ENCODE data around the gene DEPP1.

Gene DEPP1

GRCh38 chr10:44997105-44997748, 18.6 kb upstream of the DEPP1 start:
- no peak for DNase-seq (ENCODE audit: low read depth)
- TF ChIP-seq CTCF (conservative IDR thresholded peaks at IDR 0.05; ENCODE audit: low read depth, low read length) = no peak
- H3K4me3 ChIP-seq (ENCODE audit: low read length) = no peak overlapping the region

- DNase-seq (ENCODE audit: low read depth) = no peak
- H3K4me3 ChIP-seq (ENCODE audit: low read length) = no peak overlapping the region
- no peak for TF ChIP-seq CTCF (conservative IDR thresholded peaks at IDR 0.05; ENCODE audit: low read depth, low read length)
These were observed 17.5 kb upstream of the DEPP1 start for GRCh38 chr10:44995914-44996669.

- no peak overlapping the region for H3K4me3 ChIP-seq (ENCODE audit: low read length)
- no peak for DNase-seq (ENCODE audit: low read depth)
- no peak for TF ChIP-seq CTCF (conservative IDR thresholded peaks at IDR 0.05; ENCODE audit: low read depth, low read length)
These were observed 16.9 kb upstream of the DEPP1 start for GRCh38 chr10:44995581-44995913.

GRCh38 chr10:44994752-44995530, 16.3 kb upstream of the DEPP1 start:
- no peak for TF ChIP-seq CTCF (conservative IDR thresholded peaks at IDR 0.05; ENCODE audit: low read depth, low read length)
- no peak overlapping the region for H3K4me3 ChIP-seq (ENCODE audit: low read length)
- no peak for DNase-seq (ENCODE audit: low read depth)

GRCh38 chr10:44993922-44994751, 15.5 kb upstream of the DEPP1 start:
- no peak overlapping the region for H3K4me3 ChIP-seq (ENCODE audit: low read length)
- DNase-seq (ENCODE audit: low read depth) = no peak
- no peak for TF ChIP-seq CTCF (conservative IDR thresholded peaks at IDR 0.05; ENCODE audit: low read depth, low read length)

- no peak overlapping the region for H3K4me3 ChIP-seq (ENCODE audit: low read length)
- no peak for DNase-seq (ENCODE audit: low read depth)
- no peak for TF ChIP-seq CTCF (conservative IDR thresholded peaks at IDR 0.05; ENCODE audit: low read depth, low read length)
These were observed 14.8 kb upstream of the DEPP1 start for GRCh38 chr10:44993226-44993921.

Data from retinal pigment epithelial cell (primary cell).